Measurements from ENCODE around the gene RTEL1.
A peak's percentile ranks its signal among the peaks of the same experiment; 100 is the strongest.
"Not testable (repeated sequence)": the region's sequence is repeated elsewhere in the genome, so short reads cannot be mapped to it uniquely, and the experiment has no call there.

RTEL1 gene

GRCh38 chr20:63653041-63653973 lies 4.8 kb upstream of the RTEL1 start, which contains the start of gene STMN3:
TSS of gene STMN3 (minus strand) at chr20:63653424. CDS start at chr20:63653345, 79 bp downstream.
- Histone ChIP-seq H3K27ac (ENCODE audit: low read length) (no peak within 1 kb of the TSS), H3K36me3 (ENCODE audit: control insufficient read depth in 1 of 2, insufficient read depth in 2 of 2, low read length in 2 of 2) (no peaks in the 10 kb centered on the region), H3K27me3 (ENCODE audit: low read depth, low read length) (peaks cover 5% of the 10 kb centered on the region), H3K4me1 (ENCODE audit: control insufficient read depth in 1 of 2, insufficient read depth in 2 of 2, low read length in 2 of 2) (peaks cover 0 to 34% of the 10 kb centered on the region in 2 donors), H3K9me3 (ENCODE audit: control insufficient read depth in 1 of 2, low read length in 2 of 2) (no peaks in the 10 kb centered on the region), H3K4me3 (ENCODE audit: low read depth in 1 of 2, low read length in 2 of 2) (peak within 1 kb of the TSS; percentile 40 to 68)

- Histone ChIP-seq H3K4me3 (ENCODE audit: low read depth in 1 of 2, low read length in 2 of 2) (peak overlapping the region; percentile 40 to 68), H3K27ac (ENCODE audit: low read length) (no peak overlapping the region), H3K4me1 (ENCODE audit: control insufficient read depth in 1 of 2, insufficient read depth in 2 of 2, low read length in 2 of 2) (peaks cover 0 to 38% of the 10 kb centered on the region in 2 donors)
Measured at GRCh38 chr20:63653974-63654668, 4.0 kb upstream of the RTEL1 start.

GRCh38 chr20:63655249-63655648 lies 2.9 kb upstream of the RTEL1 start:
- H3K4me1 ChIP-seq (ENCODE audit: control insufficient read depth in 1 of 2, insufficient read depth in 2 of 2, low read length in 2 of 2), result peaks cover 0 to 47% of the 10 kb centered on the region in 2 donors
- H3K27me3 ChIP-seq (ENCODE audit: low read depth, low read length), result peaks cover 5% of the 10 kb centered on the region

More at GRCh38 chr20:63653974-63654668, 4.0 kb upstream of the RTEL1 start:
- H3K36me3 ChIP-seq (ENCODE audit: control insufficient read depth in 1 of 2, insufficient read depth in 2 of 2, low read length in 2 of 2), result no peaks in the 10 kb centered on the region
- peaks cover 5% of the 10 kb centered on the region for H3K27me3 ChIP-seq (ENCODE audit: low read depth, low read length)
- no peaks in the 10 kb centered on the region for H3K9me3 ChIP-seq (ENCODE audit: control insufficient read depth in 1 of 2, low read length in 2 of 2)

GRCh38 chr20:63656451-63656850 lies 1.7 kb upstream of the RTEL1 start:
- Histone ChIP-seq H3K27me3 (ENCODE audit: low read depth, low read length) (peaks cover 5% of the 10 kb centered on the region), H3K4me1 (ENCODE audit: control insufficient read depth in 1 of 2, insufficient read depth in 2 of 2, low read length in 2 of 2) (peaks cover 0 to 44% of the 10 kb centered on the region in 2 donors), H3K9me3 (ENCODE audit: control insufficient read depth in 1 of 2, low read length in 2 of 2) (no peaks in the 10 kb centered on the region), H3K27ac (ENCODE audit: low read length) (no peak overlapping the region), H3K36me3 (ENCODE audit: control insufficient read depth in 1 of 2, insufficient read depth in 2 of 2, low read length in 2 of 2) (peaks cover 0 to 6% of the 10 kb centered on the region in 2 donors), H3K4me3 (ENCODE audit: low read depth in 1 of 2, low read length in 2 of 2) (no peak overlapping the region)

More at GRCh38 chr20:63655249-63655648, 2.9 kb upstream of the RTEL1 start:
- Histone ChIP-seq H3K36me3 (ENCODE audit: control insufficient read depth in 1 of 2, insufficient read depth in 2 of 2, low read length in 2 of 2) (no peaks in the 10 kb centered on the region), H3K27ac (ENCODE audit: low read length) (no peak overlapping the region), H3K9me3 (ENCODE audit: control insufficient read depth in 1 of 2, low read length in 2 of 2) (no peaks in the 10 kb centered on the region), H3K4me3 (ENCODE audit: low read depth in 1 of 2, low read length in 2 of 2) (no peak overlapping the region)

- Histone ChIP-seq H3K27me3 (ENCODE audit: low read depth, low read length) (no peaks in the 10 kb centered on the region), H3K36me3 (ENCODE audit: control insufficient read depth in 1 of 2, insufficient read depth in 2 of 2, low read length in 2 of 2) (peaks cover 7 to 15% of the 10 kb centered on the region in 2 donors), H3K27ac (ENCODE audit: low read length) (peak overlapping the region; percentile 84), H3K9me3 (ENCODE audit: control insufficient read depth in 1 of 2, low read length in 2 of 2) (no peaks in the 10 kb centered on the region), H3K4me3 (ENCODE audit: low read depth in 1 of 2, low read length in 2 of 2) (peak overlapping the region; percentile 86 to 90), H3K4me1 (ENCODE audit: control insufficient read depth in 1 of 2, insufficient read depth in 2 of 2, low read length in 2 of 2) (peaks cover 0 to 35% of the 10 kb centered on the region in 2 donors)
Measured at GRCh38 chr20:63657260-63657936, 714 bp upstream of the RTEL1 start.

DNA sequence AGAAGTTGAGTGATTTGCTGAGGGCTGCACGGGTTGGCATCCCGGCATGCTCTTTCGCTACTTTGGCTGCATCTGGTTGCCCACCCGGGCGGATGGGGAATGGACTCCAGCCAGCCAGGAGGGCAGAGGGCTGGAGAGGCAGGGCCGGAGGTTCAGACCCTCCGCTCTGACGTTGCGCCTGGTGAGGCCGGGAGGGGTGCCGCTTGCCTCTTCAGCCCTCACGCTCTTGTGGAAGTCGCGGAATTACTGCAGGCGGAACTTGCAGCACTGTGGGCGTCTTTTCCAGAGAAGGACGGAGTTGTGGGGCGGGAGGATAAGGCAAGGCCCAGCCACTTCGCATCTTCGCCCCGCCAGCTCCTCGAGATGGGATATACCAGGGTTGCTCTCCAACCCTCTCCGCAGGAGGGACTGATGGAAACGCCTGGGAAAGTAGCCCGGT lies 656 bp downstream of the RTEL1 start:
- Histone ChIP-seq H3K27ac (ENCODE audit: low read length) (peak overlapping the region; percentile 84), H3K4me3 (ENCODE audit: low read depth in 1 of 2, low read length in 2 of 2) (peak overlapping the region; percentile 86 to 90), H3K27me3 (ENCODE audit: low read depth, low read length) (no peaks in the 10 kb centered on the region), H3K4me1 (ENCODE audit: control insufficient read depth in 1 of 2, insufficient read depth in 2 of 2, low read length in 2 of 2) (peaks cover 0 to 26% of the 10 kb centered on the region in 2 donors), H3K36me3 (ENCODE audit: control insufficient read depth in 1 of 2, insufficient read depth in 2 of 2, low read length in 2 of 2) (peaks cover 10 to 22% of the 10 kb centered on the region in 2 donors), H3K9me3 (ENCODE audit: control insufficient read depth in 1 of 2, low read length in 2 of 2) (no peaks in the 10 kb centered on the region)

DNA sequence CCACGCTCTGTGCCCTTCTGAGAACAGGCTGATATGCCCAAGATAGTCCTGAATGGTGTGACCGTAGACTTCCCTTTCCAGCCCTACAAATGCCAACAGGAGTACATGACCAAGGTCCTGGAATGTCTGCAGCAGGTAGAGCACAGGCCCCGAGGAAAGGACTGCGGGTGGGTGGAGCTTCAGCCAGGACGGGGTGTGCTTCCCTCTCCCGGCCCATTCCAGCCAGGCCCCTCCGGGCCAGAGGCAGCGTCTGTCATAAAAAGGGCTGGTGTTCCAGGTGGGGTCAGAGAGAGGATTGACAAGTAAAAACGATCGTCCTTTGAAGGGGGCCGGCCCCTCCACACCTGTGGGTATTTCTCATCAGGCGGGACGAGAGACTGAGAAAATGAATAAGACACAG lies 1.3 kb downstream of the RTEL1 start:
- Histone ChIP-seq H3K4me3 (ENCODE audit: low read depth in 1 of 2, low read length in 2 of 2) (peak overlapping the region; percentile 86 to 90), H3K36me3 (ENCODE audit: control insufficient read depth in 1 of 2, insufficient read depth in 2 of 2, low read length in 2 of 2) (peaks cover 10 to 22% of the 10 kb centered on the region in 2 donors), H3K27ac (ENCODE audit: low read length) (peak overlapping the region; percentile 84), H3K4me1 (ENCODE audit: control insufficient read depth in 1 of 2, insufficient read depth in 2 of 2, low read length in 2 of 2) (peaks cover 0 to 22% of the 10 kb centered on the region in 2 donors), H3K27me3 (ENCODE audit: low read depth, low read length) (no peaks in the 10 kb centered on the region), H3K9me3 (ENCODE audit: control insufficient read depth in 1 of 2, low read length in 2 of 2) (no peaks in the 10 kb centered on the region)

- H3K9me3 ChIP-seq (ENCODE audit: control insufficient read depth in 1 of 2, low read length in 2 of 2); H3K4me3 ChIP-seq (ENCODE audit: low read depth in 1 of 2, low read length in 2 of 2); H3K27me3 ChIP-seq (ENCODE audit: low read depth, low read length); H3K27ac ChIP-seq (ENCODE audit: low read length): not testable (repeated sequence)
- peaks cover 10 to 28% of the 10 kb centered on the region in 2 donors for H3K36me3 ChIP-seq (ENCODE audit: control insufficient read depth in 1 of 2, insufficient read depth in 2 of 2, low read length in 2 of 2)
- peaks cover 0 to 22% of the 10 kb centered on the region in 2 donors for H3K4me1 ChIP-seq (ENCODE audit: control insufficient read depth in 1 of 2, insufficient read depth in 2 of 2, low read length in 2 of 2)
Measured at GRCh38 chr20:63660174-63660573, 2.1 kb downstream of the RTEL1 start.

DNA sequence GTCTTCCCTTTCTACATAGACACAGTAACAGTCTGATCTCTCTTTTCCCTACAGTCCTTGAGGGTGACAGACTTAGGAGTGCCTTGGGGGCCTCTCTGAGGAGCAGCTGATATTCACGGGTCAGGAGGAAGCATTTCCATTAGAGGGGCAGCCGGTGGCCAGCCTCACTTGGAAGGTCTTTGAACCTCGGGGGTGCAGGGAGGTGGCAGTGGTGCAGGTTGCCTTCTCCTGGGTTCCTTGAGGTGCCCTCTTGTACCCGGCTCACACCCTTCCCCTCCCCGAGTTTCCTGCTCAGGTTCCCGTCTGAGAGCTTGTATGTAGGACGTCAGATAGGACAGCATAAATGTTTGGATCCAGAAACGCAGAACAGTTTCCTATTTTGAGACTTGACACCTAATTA lies 2.5 kb downstream of the RTEL1 start:
- H3K27me3 ChIP-seq (ENCODE audit: low read depth, low read length), result no peaks in the 10 kb centered on the region
- no peaks in the 10 kb centered on the region for H3K9me3 ChIP-seq (ENCODE audit: control insufficient read depth in 1 of 2, low read length in 2 of 2)
- no peak overlapping the region for H3K4me3 ChIP-seq (ENCODE audit: low read depth in 1 of 2, low read length in 2 of 2)
- H3K4me1 ChIP-seq (ENCODE audit: control insufficient read depth in 1 of 2, insufficient read depth in 2 of 2, low read length in 2 of 2), result peaks cover 0 to 22% of the 10 kb centered on the region in 2 donors
- peaks cover 10 to 30% of the 10 kb centered on the region in 2 donors for H3K36me3 ChIP-seq (ENCODE audit: control insufficient read depth in 1 of 2, insufficient read depth in 2 of 2, low read length in 2 of 2)
- no peak overlapping the region for H3K27ac ChIP-seq (ENCODE audit: low read length)

GRCh38 chr20:63661108-63661507 lies 3.0 kb downstream of the RTEL1 start:
- Histone ChIP-seq H3K9me3 (ENCODE audit: control insufficient read depth in 1 of 2, low read length in 2 of 2) (no peaks in the 10 kb centered on the region), H3K27ac (ENCODE audit: low read length) (no peak overlapping the region), H3K4me3 (ENCODE audit: low read depth in 1 of 2, low read length in 2 of 2) (no peak overlapping the region), H3K36me3 (ENCODE audit: control insufficient read depth in 1 of 2, insufficient read depth in 2 of 2, low read length in 2 of 2) (peaks cover 11 to 35% of the 10 kb centered on the region in 2 donors), H3K27me3 (ENCODE audit: low read depth, low read length) (no peaks in the 10 kb centered on the region), H3K4me1 (ENCODE audit: control insufficient read depth in 1 of 2, insufficient read depth in 2 of 2, low read length in 2 of 2) (peaks cover 0 to 22% of the 10 kb centered on the region in 2 donors)

Measured in muscle layer of duodenum (tissue), 2 donors.